ENCODE data around the gene GPR146. TPM values are rescaled to one million over a fixed set of nuclear protein-coding genes. Genes with fewer than 3 reads are reported as not detected.

Gene GPR146
- total RNA-seq, 3 donors from 2014 or later: 3.5 to 13.0 (median 5.7) TPM

DNA sequence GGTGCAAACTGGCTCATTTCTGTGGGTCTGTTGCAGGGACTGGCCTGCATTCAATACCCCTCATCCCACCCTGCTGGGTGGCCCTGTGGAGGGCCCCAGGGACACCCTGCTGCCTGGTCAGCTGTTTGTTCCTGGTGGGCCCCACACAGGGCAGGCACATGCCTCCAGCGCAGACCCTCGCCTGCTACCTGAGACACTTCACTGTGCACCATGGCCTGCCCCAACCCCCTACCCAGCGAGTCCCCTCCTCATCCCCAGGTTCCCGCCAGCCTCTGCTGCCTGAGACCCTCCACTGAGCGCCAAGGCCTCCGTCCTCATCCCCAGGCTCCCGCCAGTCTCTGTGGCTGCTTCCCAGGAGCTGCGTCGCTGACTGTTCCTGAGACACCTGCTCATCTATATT is 16.8 kb downstream of the GPR146 start:
- H3K4me3 ChIP-seq: no peak overlapping the region
- H3K9me3 ChIP-seq: no peaks in the 10 kb centered on the region
- ATAC-seq (no peak), DNase-seq (peak in 1 of 3 donors; percentile 35)
- H3K4me1 ChIP-seq (ENCODE audit: low read depth): peaks cover 15% of the 10 kb centered on the region
- no peaks in the 10 kb centered on the region for H3K36me3 ChIP-seq (ENCODE audit: low read depth)
- intact Hi-C loops (cut with DNase I, micrococcal nuclease): no loop called here
- TF ChIP-seq CTCF (IDR thresholded peaks at IDR 0.05): no peak

- Histone ChIP-seq H3K36me3 (ENCODE audit: low read depth) (no peaks in the 10 kb centered on the region), H3K4me1 (ENCODE audit: low read depth) (peaks cover 13% of the 10 kb centered on the region), H3K4me3 (no peak overlapping the region), H3K9me3 (no peaks in the 10 kb centered on the region)
- no peak for TF ChIP-seq CTCF (IDR thresholded peaks at IDR 0.05)
- no peak for ATAC-seq
- intact Hi-C loops (cut with DNase I, micrococcal nuclease): no loop called here
- no peak for DNase-seq
Measured at GRCh38 chr7:1062296-1063294, 18.2 kb downstream of the GPR146 start.

DNA sequence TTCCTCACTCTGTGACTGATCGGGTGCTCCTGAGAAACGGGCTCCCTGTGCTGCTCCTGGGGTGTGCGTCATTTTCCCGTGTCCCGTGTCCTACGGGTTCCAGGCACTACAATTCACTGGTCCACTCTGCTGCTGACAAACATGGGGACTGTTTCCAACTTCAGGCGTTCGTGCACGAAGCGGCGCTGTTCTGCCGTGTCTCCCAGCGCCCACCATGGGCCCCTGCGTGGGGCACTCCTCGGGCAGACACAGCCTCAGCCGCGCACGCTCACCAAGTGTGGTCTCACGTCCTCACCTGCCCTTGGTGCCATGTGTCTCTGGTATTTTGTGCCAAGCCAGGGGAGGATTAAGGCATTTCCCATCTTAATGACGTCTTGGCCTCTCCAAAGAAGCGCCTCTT is 19.0 kb downstream of the GPR146 start:
- intact Hi-C loops (cut with DNase I, micrococcal nuclease): no loop called here
- no peak for TF ChIP-seq CTCF (IDR thresholded peaks at IDR 0.05)
- Histone ChIP-seq H3K4me1 (ENCODE audit: low read depth) (peaks cover 13% of the 10 kb centered on the region), H3K9me3 (no peaks in the 10 kb centered on the region), H3K4me3 (no peak overlapping the region), H3K36me3 (ENCODE audit: low read depth) (no peaks in the 10 kb centered on the region)
- DNase-seq (no peak), ATAC-seq (no peak)

GRCh38 chr7:1064581-1064980 is 20.2 kb downstream of the GPR146 start:
- DNase-seq (no peak), ATAC-seq (no peak)
- intact Hi-C loops (cut with DNase I, micrococcal nuclease): no loop called here
- Histone ChIP-seq H3K4me1 (ENCODE audit: low read depth) (peaks cover 13% of the 10 kb centered on the region), H3K36me3 (ENCODE audit: low read depth) (no peaks in the 10 kb centered on the region), H3K9me3 (no peaks in the 10 kb centered on the region), H3K4me3 (no peak overlapping the region)
- no peak for TF ChIP-seq CTCF (IDR thresholded peaks at IDR 0.05)

DNA sequence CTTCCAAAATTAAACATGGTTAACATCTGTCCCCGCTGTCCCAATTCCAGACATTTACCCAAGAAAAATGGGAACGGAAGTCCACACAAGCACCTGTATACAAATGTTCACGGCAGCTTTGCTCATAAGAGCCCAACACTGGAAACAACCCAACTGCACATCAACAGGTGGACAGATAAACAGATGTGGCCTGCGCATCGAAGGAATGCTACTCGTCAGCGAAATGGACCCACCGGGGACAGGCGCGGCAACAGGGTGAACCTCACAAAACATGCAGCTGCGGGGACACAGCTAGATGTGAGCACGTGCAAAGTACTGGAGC is 20.9 kb downstream of the GPR146 start:
- DNase-seq (no peak), ATAC-seq (no peak)
- Histone ChIP-seq H3K36me3 (ENCODE audit: low read depth) (no peaks in the 10 kb centered on the region), H3K9me3 (no peaks in the 10 kb centered on the region), H3K4me1 (ENCODE audit: low read depth) (peaks cover 13% of the 10 kb centered on the region), H3K4me3 (no peak overlapping the region)
- intact Hi-C loops (cut with DNase I, micrococcal nuclease): loop anchor here in 1 of 2 donors (5.0 kb wide), 1 partner anchor 73 kb away; no protein-coding TSS in a partner anchor
- no peak for TF ChIP-seq CTCF (IDR thresholded peaks at IDR 0.05)
